ENCODE results near the gene TBC1D5. TPM values are rescaled to one million over a fixed set of nuclear protein-coding genes. Genes with fewer than 3 reads are reported as not detected.
"Not testable (repeated sequence)": the region's sequence is repeated elsewhere in the genome, so short reads cannot be mapped to it uniquely, and the experiment has no call there.

The TBC1D5 gene
- total RNA-seq, 3 donors from 2014 or later = 33.1 to 56.1 (median 44.1) TPM

DNA sequence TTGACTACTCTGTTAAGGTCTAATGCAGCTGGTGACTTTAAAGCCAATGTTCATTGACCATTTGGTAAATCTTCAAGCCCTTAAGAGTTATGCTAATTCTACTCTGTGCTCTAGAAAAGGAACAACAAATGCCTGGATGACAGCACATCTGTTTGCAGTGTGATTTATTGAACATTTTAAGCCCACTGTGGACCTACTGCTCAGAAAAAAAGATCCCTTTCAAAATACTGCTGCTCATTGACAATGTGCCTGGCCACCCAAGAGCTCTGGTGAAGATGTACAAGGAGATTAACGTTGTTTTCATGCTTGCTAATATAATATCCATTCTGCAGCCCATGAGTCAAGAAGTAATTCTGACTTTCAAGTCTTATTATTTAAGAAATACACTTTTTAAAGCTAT, 110.8 kb downstream of the TBC1D5 start:
- H3K4me1 ChIP-seq (ENCODE audit: low read depth) = no peaks in the 10 kb centered on the region
- TF ChIP-seq CTCF (IDR thresholded peaks at IDR 0.05) = no peak
- ATAC-seq = no peak
- H3K4me3 ChIP-seq = no peak overlapping the region
- H3K36me3 ChIP-seq (ENCODE audit: low read depth) = no peaks in the 10 kb centered on the region
- no peaks in the 10 kb centered on the region for H3K9me3 ChIP-seq
- DNase-seq = no peak
- intact Hi-C loops (cut with DNase I, micrococcal nuclease) = no loop called here

DNA sequence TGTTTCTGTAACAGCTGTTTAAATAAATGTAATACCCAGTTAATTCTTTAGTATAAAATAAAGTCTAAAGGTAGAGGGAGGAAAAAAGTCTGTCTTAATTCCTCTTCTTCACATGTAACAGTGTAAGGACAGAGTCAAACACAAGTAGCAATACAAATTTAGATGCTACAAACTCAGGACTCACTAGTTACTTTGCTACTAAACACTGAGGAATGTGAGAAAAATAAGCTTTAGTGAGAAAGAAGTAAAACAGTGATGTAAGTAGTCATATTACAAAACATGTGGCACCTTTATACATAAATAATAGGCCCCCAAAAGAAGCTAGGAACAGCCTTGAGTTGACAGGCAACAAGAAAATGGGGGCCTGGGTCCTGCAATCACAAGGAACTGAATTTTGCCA, 113.0 kb downstream of the TBC1D5 start:
- TF ChIP-seq CTCF (IDR thresholded peaks at IDR 0.05) = no peak
- ATAC-seq = no peak
- no peaks in the 10 kb centered on the region for H3K9me3 ChIP-seq
- intact Hi-C loops (cut with DNase I, micrococcal nuclease) = no loop called here
- H3K4me3 ChIP-seq = no peak overlapping the region
- no peaks in the 10 kb centered on the region for H3K4me1 ChIP-seq (ENCODE audit: low read depth)
- DNase-seq = no peak
- H3K36me3 ChIP-seq (ENCODE audit: low read depth) = no peaks in the 10 kb centered on the region

GRCh38 chr3:17626395-17626794, 116.0 kb downstream of the TBC1D5 start:
- no peaks in the 10 kb centered on the region for H3K9me3 ChIP-seq
- DNase-seq (no peak), ATAC-seq (no peak)
- H3K4me3 ChIP-seq = no peak overlapping the region
- intact Hi-C loops (cut with DNase I, micrococcal nuclease) = no loop called here
- no peaks in the 10 kb centered on the region for H3K4me1 ChIP-seq (ENCODE audit: low read depth)
- H3K36me3 ChIP-seq (ENCODE audit: low read depth) = no peaks in the 10 kb centered on the region
- no peak for TF ChIP-seq CTCF (IDR thresholded peaks at IDR 0.05)

DNA sequence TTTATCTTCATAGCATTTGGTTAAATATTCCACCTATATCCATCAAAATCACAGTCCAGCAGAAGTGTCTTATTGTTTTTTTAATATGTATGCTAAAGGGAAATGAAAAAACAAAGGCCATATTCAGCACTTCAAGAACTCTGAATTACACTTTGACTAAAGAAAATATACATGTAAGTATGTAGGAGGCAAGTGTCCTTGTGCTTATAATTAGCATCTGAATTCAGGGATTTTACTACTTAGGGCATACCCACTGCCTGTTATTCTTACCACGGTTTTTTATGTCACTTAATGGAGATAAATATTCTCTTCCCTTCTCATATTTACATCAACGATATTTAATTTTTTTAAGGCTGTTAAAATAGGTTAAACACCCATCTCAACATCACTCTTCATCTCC, 117.3 kb downstream of the TBC1D5 start:
- ATAC-seq = no peak
- no peak for TF ChIP-seq CTCF (IDR thresholded peaks at IDR 0.05)

DNA sequence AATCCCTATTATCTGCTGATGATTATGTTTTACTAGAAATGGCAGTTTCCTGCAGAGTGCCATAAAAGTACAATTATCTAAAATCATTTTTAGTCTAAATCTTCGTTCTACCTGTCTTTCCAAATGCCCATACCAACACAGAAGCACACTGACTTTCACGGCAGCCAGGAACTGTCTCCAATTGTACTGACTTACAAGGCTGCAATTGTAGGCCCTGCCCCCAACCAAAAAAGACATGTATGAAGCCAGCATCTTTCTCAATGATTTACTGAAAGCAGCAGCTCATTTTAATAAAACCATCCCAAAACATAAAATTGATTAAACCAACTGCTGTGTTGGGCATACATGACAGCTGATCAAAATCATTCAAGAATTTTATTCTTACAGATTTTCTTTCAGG, 119.0 kb downstream of the TBC1D5 start:
- no peak for ATAC-seq
- intact Hi-C loops (cut with DNase I, micrococcal nuclease) = no loop called here
- Histone ChIP-seq H3K36me3 (ENCODE audit: low read depth) (no peaks in the 10 kb centered on the region), H3K4me1 (ENCODE audit: low read depth) (no peaks in the 10 kb centered on the region), H3K4me3 (no peak overlapping the region), H3K9me3 (no peaks in the 10 kb centered on the region)
- DNase-seq = no peak
- no peak for TF ChIP-seq CTCF (IDR thresholded peaks at IDR 0.05)

More for the DNA sequence above, 117.3 kb downstream of the TBC1D5 start:
- Histone ChIP-seq H3K4me1 (ENCODE audit: low read depth) (no peaks in the 10 kb centered on the region), H3K4me3 (no peak overlapping the region), H3K36me3 (ENCODE audit: low read depth) (no peaks in the 10 kb centered on the region), H3K9me3 (no peaks in the 10 kb centered on the region)
- DNase-seq = no peak
- intact Hi-C loops (cut with DNase I, micrococcal nuclease) = no loop called here

DNA sequence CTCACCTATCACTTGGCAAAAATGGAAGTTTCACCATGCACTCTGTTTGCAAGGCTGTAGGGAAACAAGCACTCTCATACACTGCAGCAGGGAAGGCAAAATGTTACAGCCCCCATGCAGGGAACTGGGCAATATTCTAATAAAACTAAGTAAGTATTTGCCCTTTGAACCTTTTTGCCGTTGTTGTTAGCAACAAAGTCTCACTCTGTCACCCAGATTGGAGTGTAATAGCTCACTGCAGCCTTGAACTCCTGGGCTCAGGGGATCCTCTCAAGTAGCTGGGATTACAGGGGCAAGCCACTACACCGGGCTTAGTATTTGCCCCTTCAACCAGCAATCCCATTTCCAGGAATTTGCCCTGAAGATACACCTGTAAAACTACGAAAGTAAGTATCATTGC, 122.5 kb downstream of the TBC1D5 start:
- no peak for ATAC-seq
- DNase-seq = no peak
- no peak for TF ChIP-seq CTCF (IDR thresholded peaks at IDR 0.05)
- Histone ChIP-seq H3K9me3 (no peaks in the 10 kb centered on the region), H3K4me3 (no peak overlapping the region), H3K4me1 (ENCODE audit: low read depth) (no peaks in the 10 kb centered on the region), H3K36me3 (ENCODE audit: low read depth) (no peaks in the 10 kb centered on the region)
- intact Hi-C loops (cut with DNase I, micrococcal nuclease) = no loop called here

DNA sequence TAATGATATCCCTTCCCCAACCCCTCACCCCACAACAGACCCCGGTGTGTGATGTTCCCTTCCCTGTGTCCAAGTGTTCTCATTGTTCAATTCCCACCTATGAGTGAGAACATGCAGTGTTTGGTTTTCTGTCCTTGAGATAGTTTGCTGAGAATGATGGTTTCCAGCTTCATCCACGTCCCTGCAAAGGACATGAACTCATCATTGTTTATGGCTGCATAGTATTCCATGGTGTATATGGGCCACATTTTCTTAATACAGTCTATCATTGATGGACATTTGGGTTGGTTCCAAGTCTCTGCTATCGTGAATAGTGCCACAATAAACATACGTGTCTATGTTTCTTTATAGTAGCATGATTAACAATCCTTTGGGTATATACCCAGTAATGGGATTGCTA, 129.4 kb downstream of the TBC1D5 start:
- intact Hi-C loops (cut with DNase I, micrococcal nuclease); ATAC-seq; H3K4me1 ChIP-seq (ENCODE audit: low read depth); H3K36me3 ChIP-seq (ENCODE audit: low read depth); H3K4me3 ChIP-seq; DNase-seq; H3K9me3 ChIP-seq: not testable (repeated sequence)

All from mucosa of descending colon (tissue), 3 donors.